BE2C (cell line): ENCODE data around the gene RHNO1.

Source experiments
- DNase-seq: peaks from one replicate; pipeline ENCODE4 v3.0.0-alpha.2; 2020
- H3K27me3 ChIP-seq: fragments of 250-450 bp; sonication (Bioruptor Pico); 2 replicates; pipeline ENCODE4 v1.5.1; 2020; ENCODE audit warnings: mild to moderate bottlenecking
- H3K36me3 ChIP-seq: fragments of 250-450 bp; sonication (Bioruptor Pico); 2 replicates; pipeline ENCODE4 v1.5.1; 2020; ENCODE audit warnings: mild to moderate bottlenecking
- H3K4me1 ChIP-seq: fragments of 250-450 bp; sonication (Bioruptor Pico); 2 replicates; pipeline ENCODE4 v1.5.1; 2020
- H3K4me3 ChIP-seq: 2 replicates; pipeline ENCODE4 v1.5.1; 2011; ENCODE audit warnings: low read depth, low read length
- H3K9me3 ChIP-seq: fragments of 250-450 bp; sonication (Bioruptor Pico); 2 replicates; pipeline ENCODE4 v1.5.1; 2020
- CTCF ChIP-seq: IDR thresholded peaks from 2 replicates; pipeline ENCODE4 v1.5.1; 2012; ENCODE audit warnings: mild to moderate bottlenecking, low read depth, low read length

Gene RHNO1

GRCh38 chr12:2902272-2902880 lies 25.4 kb downstream of the RHNO1 start:
- Histone ChIP-seq H3K4me1 (no peaks in the 10 kb centered on the region), H3K36me3 (no peaks in the 10 kb centered on the region; the same call in 1 of the 2 replicates), H3K27me3 (no peaks in the 10 kb centered on the region), H3K4me3 (no peak overlapping the region), H3K9me3 (no peaks in the 10 kb centered on the region)
- TF ChIP-seq CTCF: no peak
- DNase-seq: peak; percentile 45

GRCh38 chr12:2904260-2904659 lies 27.2 kb downstream of the RHNO1 start:
- H3K36me3 ChIP-seq: no peaks in the 10 kb centered on the region
- TF ChIP-seq CTCF: no peak
- H3K4me3 ChIP-seq: no peak overlapping the region
- DNase-seq: no peak
- no peaks in the 10 kb centered on the region for H3K4me1 ChIP-seq
- no peaks in the 10 kb centered on the region for H3K9me3 ChIP-seq
- no peaks in the 10 kb centered on the region for H3K27me3 ChIP-seq

GRCh38 chr12:2912216-2912575 lies 35.2 kb downstream of the RHNO1 start:
- TF ChIP-seq CTCF: no peak
- Histone ChIP-seq H3K36me3 (peaks cover 10% of the 10 kb centered on the region; the same call in 1 of the 2 replicates), H3K4me3 (no peak overlapping the region), H3K27me3 (no peaks in the 10 kb centered on the region), H3K4me1 (no peaks in the 10 kb centered on the region), H3K9me3 (no peaks in the 10 kb centered on the region)
- no peak for DNase-seq

GRCh38 chr12:2919249-2919648 lies 42.2 kb downstream of the RHNO1 start:
- H3K4me1 ChIP-seq: no peaks in the 10 kb centered on the region

GRCh38 chr12:2922329-2922728 lies 45.3 kb downstream of the RHNO1 start:
- H3K4me1 ChIP-seq: no peaks in the 10 kb centered on the region
- H3K27me3 ChIP-seq: no peaks in the 10 kb centered on the region
- H3K9me3 ChIP-seq: no peaks in the 10 kb centered on the region
- DNase-seq: no peak
- peaks cover 13% of the 10 kb centered on the region for H3K36me3 ChIP-seq
- H3K4me3 ChIP-seq: no peak overlapping the region
- no peak for TF ChIP-seq CTCF

More at GRCh38 chr12:2919249-2919648, 42.2 kb downstream of the RHNO1 start:
- H3K36me3 ChIP-seq: peaks cover 13% of the 10 kb centered on the region
- TF ChIP-seq CTCF: no peak
- H3K9me3 ChIP-seq: no peaks in the 10 kb centered on the region
- no peak for DNase-seq
- H3K4me3 ChIP-seq: no peak overlapping the region
- no peaks in the 10 kb centered on the region for H3K27me3 ChIP-seq

GRCh38 chr12:2923057-2923456 lies 46.0 kb downstream of the RHNO1 start:
- DNase-seq: no peak
- H3K4me1 ChIP-seq: no peaks in the 10 kb centered on the region
- H3K27me3 ChIP-seq: no peaks in the 10 kb centered on the region
- H3K9me3 ChIP-seq: no peaks in the 10 kb centered on the region
- H3K36me3 ChIP-seq: peaks cover 13% of the 10 kb centered on the region
- no peak overlapping the region for H3K4me3 ChIP-seq
- no peak for TF ChIP-seq CTCF
